Liver (tissue), 3 donors: ENCODE measurements around the gene SSX4B.

Source experiments
- ATF3 ChIP-seq: IDR thresholded peaks from 2 replicates; pipeline ENCODE4 v1.6.1; 2016; ENCODE audit warnings: antibody characterized with exemption
- CTCF ChIP-seq: fragments of 150-350 bp; IDR thresholded peaks from 2 replicates; pipeline ENCODE4 v1.5.1; 2017; ENCODE audit warnings: improper control_type of control experiment, low read depth, low read length; ENCODE audit not compliant: missing input control
- EGR1 ChIP-seq, 2 donors: IDR thresholded peaks; 2 replicates each; pipeline ENCODE4 v1.6.1; 2016 to 2018; ENCODE audit warnings: antibody characterized with exemption in 2 of 2, low read depth in 2 of 2
- FOXA1 ChIP-seq: IDR thresholded peaks from 2 replicates; pipeline ENCODE4 v1.6.1; 2016; ENCODE audit warnings: antibody characterized with exemption
- JUND ChIP-seq, 2 donors: IDR thresholded peaks; 2 replicates each; pipeline ENCODE4 v1.6.1; 2016; ENCODE audit warnings: antibody characterized with exemption in 2 of 2
- MAX ChIP-seq: IDR thresholded peaks from 2 replicates; pipeline ENCODE4 v1.6.1; 2016; ENCODE audit warnings: antibody characterized with exemption
- REST ChIP-seq: IDR thresholded peaks from 2 replicates; pipeline ENCODE4 v1.6.1; 2016; ENCODE audit warnings: antibody characterized with exemption, mild to moderate bottlenecking
- SP1 ChIP-seq: IDR thresholded peaks from 2 replicates; pipeline ENCODE4 v1.6.1; 2018; ENCODE audit warnings: antibody characterized with exemption, mild to moderate bottlenecking
- TAF1 ChIP-seq: conservative IDR thresholded peaks from 2 replicates; pipeline ENCODE4 v1.6.1; 2016; ENCODE audit warnings: antibody characterized with exemption, mild to moderate bottlenecking
- donor health status: healthy.
- donor health status: healthy.

GRCh38 chrX:48450076-48450475 is 38.3 kb upstream of the SSX4B start:
- TF ChIP-seq CTCF, result no peak
- no peak for TF ChIP-seq EGR1 (IDR thresholded peaks at IDR 0.05; ENCODE audit: low read depth in 2 of 2)
- no peak for TF ChIP-seq JUND (IDR thresholded peaks at IDR 0.05)
- no peak for TF ChIP-seq TAF1
- TF ChIP-seq MAX, result no peak
- no peak for TF ChIP-seq FOXA1
- no peak for TF ChIP-seq ATF3
- TF ChIP-seq SP1, result no peak
- no peak for TF ChIP-seq REST
